GM19328 (cell line): ENCODE data around the gene TBC1D1.
"Not testable (repeated sequence)": the region's sequence is repeated elsewhere in the genome, so short reads cannot be mapped to it uniquely, and the experiment has no call there.

ENCODE experiments used
- ATAC-seq: cut with Tn5 transposase; IDR thresholded peaks from one replicate; pipeline ENCODE4 v1.9.1; 2021; ENCODE audit warnings: mild to moderate bottlenecking, moderate library complexity; ENCODE audit not compliant: unreplicated experiment

Gene TBC1D1

DNA sequence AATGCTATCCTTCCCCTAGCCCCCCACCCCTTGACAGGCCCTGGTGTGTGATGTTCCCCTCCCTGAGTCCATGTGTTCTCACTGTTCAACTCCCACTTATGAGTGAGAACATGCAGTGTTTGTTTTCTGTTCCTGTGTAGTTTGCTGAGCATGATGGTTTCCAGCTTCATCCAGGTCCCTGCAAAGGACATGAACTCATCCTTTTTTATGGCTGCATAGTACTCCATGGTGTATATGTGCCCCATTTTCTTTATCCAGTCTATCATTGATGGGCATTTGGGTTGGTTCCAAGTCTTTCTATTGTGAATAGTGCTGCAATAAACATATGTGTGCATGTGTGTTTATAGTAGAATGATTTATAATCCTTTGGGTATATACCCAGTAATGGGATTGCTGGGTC is 32.2 kb downstream of the TBC1D1 start:
- not testable (repeated sequence) for ATAC-seq

DNA sequence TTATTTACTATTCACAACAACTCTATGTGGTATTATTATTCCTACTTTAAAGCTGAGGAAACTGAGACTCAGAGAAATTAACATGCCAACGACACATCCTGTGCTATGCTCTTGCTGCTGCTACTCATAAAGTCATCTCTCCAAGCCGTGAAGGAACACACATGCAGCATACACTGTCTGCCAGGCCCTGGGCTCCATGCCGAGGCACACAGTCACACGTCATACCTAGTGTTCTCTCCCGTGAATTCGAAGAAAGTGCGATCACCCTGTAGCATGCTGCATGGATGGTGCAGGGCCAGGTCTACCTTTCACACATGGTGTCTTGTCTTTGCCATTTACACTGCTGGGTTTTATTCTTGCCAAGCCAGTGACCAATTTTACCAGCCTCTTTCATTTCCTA is 34.1 kb downstream of the TBC1D1 start:
- ATAC-seq: no peak

DNA sequence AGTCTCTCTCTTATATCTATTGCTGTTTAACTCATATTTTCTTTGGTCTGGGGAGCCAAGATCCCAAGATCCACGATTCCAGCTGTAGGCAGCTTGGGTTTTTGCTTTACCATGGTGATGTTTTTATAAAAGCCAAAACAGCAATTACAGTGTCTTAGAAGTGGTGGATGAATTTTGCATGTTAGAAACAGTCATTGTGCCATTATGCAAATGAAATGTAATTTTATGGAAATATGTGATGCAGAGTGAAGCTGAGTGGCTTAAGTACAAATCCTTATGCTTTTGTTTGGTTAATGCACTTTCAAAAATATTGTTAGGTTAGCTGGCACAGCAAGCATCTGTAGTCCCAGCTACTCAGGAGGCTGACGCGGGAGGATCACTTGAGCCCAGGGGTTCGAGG is 36.5 kb downstream of the TBC1D1 start:
- no peak for ATAC-seq

DNA sequence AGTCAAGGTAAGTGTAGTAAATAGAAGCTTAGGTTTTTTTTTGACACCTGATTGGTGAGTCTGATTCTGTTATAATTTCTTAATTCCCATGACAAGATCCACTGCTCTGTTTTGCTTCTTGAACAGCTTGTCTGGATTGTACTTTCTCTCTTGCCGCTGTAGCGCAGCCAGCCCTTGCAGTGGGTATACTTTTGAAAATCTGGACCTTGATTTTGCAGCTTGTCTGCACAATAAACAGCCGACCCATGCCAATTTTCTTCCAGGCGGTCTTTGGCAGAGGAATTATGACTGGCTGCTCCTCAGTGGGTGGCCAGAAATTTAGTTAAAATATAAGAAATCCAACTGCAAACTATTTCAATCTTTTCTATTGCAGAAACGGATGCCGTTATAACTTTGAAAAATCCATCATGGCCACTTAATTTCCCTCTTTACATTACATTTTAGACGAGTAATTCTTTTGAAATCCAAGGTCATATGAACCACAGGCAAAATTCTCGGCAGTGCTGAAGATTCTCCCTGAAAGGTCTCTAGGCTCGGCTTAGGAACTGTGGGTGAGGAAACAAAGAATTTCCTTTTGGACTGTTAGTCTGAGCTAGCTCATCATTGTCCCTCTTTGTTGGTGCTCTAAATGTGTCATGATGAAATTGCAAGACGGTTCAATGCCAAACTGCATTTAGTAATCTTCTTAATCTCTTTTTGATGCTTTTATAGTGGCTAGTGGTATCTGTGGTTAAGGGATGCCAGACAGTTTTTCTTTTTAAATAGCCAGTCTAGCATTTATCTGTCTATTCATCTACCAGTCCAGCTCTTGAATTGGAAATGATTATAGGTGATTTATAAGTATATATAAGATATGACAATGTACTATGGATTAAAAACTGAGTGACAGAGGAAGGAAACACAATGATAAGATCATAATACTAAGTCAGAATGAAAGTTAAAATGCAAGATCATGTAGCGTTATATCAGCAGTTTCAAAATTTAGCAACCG is 37.8 kb downstream of the TBC1D1 start:
- no peak for ATAC-seq

DNA sequence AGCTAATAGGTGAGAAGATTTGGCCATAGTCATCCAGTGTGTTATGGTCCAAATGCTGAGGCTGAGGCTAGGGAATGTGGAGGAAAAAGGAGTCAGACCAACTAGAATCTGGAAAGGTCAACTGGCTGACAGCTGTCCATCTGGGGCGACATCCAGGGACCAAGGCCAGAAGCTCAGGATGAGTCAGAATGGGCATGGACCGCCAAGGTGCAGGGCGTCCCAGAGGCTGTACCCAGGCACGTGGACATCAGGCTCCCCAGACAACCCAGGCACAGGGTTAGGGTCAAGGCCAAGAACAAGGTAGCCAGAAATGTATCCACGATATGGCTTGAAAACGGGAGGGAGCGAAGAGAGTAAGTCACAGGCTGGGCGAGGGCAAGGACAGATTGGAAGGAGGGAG is 43.2 kb downstream of the TBC1D1 start:
- no peak for ATAC-seq

DNA sequence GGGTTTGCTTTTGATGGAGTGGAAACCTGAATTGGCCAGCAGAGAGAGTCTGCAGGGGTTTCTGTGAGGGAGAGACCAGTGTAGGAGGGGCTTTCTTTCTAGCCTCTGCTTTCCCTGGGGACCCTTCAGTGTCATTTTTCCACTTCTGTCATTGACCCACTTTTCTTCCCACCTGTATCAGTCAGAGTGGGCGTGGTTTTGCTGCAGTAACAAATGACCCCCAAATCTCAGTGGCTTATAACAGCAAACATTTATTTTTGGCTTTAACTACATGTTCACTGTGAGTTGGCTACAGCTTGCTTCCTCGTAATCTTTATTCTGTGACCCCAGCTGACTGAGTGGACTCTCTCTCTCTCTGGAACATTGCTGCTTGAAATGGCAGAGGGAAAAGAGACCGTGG is 43.7 kb downstream of the TBC1D1 start:
- no peak for ATAC-seq

DNA sequence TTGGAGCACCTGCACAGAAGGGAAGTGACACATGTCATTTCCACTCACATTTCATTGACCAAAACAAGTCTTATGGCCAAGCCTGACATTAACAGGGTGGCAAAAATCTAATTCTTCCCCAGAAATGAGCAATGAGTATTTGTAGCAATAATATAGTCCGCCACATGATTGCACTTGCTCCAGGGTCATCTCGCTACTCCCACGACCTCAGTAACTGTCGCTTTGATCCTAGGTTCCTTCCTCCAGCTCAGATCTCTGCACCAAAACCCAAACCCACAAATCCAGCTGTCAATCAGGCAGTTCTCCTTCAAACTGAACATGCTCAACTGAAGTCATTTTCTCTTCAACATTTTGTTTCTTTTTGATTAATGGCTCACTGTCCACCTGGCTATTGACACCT is 44.1 kb downstream of the TBC1D1 start:
- no peak for ATAC-seq

DNA sequence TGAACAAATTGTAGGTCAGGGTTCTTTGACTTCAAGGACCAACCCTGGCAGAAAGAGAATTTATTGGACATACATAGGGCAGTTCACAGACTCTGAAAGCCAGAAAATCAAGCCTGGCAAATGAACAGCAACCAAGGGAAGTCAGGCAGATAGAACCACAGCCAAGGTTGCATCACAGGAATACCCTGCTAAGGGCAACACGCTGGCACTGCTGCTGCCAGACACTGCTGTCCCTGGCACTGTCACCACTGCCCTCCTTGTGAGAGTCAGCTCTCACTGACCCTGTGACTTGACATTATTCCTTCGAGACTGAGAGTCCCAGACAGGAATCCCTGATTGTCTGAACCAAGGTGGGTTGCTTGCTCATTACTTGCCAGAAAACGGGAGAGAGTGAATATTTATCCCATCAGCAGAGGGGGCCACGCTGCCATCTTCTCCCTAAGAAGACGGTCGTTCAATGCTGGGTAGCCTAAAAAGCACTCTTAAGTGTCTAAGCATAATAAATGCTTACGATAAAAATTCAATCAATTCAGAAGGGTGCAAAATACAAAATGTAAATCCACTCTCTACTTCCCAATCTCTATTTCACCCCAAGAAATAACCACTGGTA is 46.1 kb downstream of the TBC1D1 start:
- ATAC-seq: no peak

DNA sequence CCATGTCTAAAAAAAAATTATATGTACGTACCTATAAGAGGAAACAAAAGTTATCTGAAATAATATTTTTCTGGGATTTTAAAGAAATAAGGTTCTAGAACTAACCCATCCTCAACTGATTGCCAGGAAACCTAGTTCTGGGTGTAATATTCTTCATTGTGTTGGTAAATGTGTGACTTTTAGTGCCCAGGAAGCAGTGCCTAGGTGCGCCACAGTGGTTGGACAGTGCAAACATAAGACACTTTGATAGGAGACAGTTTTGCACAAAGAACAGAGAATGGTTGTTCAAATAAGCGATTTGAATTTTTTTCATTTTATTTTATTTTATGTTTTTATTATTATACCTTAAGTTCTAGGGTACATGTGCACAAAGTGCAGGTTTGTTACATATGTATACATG is 47.3 kb downstream of the TBC1D1 start:
- ATAC-seq: no peak

DNA sequence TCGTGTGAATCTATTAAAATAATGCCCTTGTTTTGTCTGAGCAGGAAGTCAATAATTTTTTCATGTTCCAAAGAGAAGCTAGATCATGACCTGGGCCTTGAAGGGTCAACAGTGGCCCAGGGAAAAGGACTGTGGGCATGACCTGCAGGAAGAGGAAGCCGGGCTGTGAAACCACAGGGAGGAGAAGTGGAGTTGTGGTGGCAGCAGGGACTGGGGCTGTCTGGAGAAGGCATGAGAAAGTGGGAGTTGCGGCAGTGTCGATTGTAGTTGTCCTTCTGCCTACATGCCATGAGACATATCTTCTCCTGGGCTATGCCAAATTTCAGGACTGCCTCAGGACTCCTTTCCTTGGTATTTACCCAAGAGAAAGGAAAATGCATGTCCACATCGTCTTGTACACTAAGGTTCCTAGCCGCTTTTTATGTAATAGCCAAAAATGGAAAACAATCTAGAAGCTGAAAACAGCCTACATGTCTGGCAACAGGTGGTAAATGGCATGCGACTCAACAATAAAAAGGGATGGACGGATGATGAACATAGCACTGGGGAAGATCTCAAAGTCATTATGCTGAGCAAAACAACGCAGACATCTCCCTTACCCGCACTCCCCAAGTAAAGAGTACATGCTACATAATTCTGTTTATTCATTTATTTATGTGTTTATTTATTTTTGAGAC is 55.8 kb downstream of the TBC1D1 start:
- no peak for ATAC-seq

DNA sequence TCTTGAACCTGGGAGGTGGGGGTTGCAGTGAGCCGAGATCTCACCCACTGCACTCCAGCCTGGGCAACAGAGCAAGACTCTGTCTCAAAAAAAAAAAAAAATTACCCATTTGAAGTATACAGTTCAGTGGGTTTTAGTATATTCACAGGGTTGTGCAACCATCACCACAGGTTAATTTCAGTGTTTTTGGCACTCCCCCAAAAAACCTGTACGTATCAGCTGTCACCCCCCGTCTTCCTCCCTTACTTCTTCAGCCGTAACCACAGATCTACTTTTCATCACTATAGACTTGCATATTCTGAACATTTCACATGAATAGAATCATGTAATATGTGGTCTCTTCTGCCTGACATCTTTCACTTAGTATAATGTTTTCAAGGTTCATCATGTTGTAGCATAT is 57.7 kb downstream of the TBC1D1 start:
- ATAC-seq: no peak

DNA sequence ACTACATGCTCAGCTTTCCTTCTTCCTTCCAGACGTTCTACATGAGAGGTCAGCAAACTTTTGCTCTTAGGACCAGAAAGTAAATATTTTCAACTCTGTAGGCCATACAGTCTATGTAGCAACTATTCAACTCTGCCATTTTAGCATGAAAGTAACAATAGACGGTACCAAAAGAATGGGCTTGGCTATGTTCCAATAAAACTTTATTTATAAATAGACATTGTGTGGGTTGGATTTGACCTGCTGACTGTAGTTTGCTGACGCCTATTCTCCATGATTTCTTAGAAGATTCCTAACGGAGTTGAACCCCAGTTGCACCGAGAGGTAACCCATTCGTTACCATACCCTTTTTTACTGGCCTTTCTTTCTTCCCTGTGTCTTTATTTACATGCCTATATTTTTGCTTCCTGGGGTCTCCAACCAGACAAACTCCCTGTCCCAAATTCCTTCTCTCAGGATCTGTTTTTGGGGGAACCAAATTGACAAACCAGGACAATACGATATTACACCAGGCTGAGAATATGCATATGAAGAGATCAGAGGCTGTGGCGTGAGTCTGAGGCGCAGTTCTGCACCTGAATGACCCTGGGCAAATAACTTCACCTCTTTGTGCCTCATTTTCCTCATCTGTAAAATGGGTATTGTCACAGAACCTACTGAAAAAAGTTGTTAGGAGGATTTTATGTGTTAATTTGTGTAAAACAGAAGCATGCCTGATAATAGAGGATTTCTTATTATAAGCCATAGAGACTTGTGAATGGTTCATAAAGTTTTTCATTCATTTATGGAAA is 58.9 kb downstream of the TBC1D1 start:
- no peak for ATAC-seq

DNA sequence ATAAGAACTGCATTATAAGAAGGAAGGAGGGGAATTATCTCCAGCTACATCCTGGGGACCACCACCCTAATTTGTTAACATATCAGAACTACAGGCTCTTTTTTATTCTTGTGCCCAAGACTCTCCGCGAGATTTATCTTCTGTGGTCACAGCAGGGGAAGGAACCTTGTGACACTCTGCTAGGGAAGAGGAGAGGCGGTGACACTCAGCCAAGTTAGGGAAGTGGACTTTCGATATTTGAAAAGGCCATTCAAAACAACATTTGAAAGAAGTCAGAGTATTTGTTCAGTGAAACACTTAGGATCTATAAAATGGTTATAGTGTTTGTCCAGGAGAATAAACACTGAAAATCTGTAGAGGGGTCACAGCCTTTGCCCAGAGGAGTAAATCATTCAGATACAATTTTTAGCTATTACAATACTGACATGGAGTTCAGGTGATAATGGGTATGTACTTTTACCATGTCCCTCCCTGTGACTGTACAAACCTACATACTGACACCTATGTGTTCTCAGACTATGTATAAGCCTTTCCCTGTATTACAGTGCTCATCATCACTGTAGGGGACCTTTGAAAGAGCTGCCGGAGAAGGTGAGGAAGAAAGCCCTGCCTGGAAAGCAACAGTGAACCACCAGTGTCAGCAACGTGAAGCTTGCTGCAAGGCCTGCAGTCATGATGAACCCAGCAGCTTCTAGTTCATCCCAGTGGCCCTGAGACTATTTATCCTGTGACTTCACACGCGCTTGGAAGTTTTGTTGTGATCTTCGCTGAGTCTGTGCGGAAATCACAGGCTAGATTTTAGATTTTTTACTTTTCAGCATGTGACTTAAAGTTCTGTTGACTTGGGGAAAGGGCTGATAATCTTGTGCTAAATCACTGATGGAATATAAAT is 60.8 kb downstream of the TBC1D1 start:
- no peak for ATAC-seq

DNA sequence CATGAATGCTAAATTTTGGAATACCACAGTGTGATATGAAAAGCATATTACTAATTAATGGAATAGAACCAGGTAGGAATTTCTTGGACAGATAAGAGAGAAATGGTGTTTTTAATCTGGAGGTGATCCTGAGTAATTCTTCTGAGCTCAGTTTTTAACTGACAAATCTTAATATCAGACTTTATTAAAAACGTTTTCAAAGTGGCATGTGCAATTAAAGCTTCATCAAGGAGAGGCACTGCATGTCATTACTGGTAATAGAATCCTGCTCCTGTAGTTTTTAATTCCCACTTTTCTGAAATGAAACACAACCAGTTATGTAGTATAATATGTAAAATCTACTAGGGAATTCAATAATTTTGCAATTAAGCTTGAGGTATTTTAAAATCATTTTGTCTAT is 62.3 kb downstream of the TBC1D1 start:
- no peak for ATAC-seq

DNA sequence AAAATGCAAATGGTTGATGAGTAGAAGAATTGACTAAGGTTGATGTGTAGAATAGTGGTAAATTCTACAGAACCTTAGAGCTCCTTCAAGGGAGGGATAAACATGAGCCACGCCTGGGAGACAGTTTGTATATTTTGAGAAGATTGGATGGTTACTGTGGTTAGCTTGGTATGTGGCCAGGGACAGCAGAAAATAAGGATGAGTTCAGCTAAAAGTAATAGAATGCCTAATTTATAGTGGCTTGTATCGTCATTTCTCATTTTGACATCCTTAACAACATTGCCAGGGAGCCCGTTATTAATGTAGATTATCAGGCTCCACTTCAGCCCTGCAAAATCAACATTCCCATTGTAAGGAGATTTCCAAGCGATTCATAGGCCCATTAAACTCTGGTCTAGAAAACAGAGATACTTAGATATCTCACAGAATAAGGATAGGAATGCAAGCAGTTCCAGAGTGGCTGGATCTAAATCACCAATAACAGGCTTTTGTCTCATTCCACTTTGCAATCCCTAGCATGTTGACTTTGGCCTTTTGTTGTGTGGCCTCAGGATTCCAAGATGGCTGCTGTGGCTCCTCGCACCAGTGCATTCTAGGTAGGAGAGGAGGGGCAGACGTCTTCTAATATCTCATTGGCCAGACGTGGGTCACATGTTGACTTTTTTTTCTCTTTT is 62.9 kb downstream of the TBC1D1 start:
- no peak for ATAC-seq

DNA sequence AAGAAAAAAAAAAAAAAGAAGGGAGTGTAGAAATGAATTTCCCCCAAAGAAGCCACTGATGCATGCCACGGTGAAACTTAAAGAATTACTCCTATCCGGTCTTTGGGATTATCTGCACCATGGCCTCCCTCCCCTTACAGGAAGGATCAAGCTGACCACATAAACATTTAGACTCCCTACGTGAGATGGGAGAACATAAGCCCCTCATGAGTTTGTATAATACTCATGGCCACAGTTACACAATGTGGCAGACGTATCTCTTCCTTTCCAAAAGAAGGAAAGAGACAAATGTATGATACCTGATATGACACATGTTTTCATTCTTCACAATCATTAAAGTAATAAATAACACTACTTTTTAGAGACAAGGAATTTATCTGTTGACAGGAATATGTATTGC is 66.1 kb downstream of the TBC1D1 start:
- ATAC-seq: no peak

DNA sequence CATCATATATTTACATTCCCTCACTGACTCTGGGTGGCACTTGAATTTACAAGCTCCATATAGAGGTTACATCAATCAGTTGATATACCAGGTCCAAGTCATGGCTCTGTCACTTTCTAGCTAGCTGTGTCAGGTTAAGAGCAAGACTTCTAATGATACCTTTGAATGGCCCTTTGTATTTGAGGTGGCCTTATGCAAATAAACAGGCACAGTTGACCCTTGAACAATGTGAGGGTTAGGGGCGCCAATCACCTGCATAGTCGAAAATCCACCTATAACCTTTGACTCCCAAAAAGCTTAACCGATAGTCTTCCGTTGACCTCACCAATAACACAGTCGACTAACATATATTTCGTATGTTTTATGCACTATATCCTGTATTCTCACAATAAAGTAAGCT is 68.0 kb downstream of the TBC1D1 start:
- no peak for ATAC-seq

DNA sequence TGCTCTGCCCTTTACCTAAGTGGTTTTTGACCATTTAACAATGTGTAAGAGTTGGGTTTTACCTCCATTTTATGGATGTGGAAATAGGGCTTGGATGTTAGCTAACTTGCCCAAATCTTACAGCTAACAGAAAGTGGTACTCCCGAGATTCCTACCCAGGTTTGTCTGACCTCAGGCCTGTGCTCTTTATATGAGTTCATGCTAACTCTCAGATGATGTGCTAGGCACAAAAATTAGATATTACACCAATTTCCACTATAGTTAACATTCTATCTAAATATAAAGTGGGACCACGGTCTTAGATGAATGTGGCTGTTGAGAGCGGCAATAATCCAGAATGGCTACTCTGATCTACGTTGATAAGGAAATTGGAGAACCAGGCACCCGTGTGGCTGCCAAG is 69.2 kb downstream of the TBC1D1 start, which contains the start of gene PTTG2:
Gene PTTG2 (plus strand): TSS at position 301 of the 400 bp plus-strand sequence. CDS start 37 bp downstream, at position 338.
- no peak for ATAC-seq

DNA sequence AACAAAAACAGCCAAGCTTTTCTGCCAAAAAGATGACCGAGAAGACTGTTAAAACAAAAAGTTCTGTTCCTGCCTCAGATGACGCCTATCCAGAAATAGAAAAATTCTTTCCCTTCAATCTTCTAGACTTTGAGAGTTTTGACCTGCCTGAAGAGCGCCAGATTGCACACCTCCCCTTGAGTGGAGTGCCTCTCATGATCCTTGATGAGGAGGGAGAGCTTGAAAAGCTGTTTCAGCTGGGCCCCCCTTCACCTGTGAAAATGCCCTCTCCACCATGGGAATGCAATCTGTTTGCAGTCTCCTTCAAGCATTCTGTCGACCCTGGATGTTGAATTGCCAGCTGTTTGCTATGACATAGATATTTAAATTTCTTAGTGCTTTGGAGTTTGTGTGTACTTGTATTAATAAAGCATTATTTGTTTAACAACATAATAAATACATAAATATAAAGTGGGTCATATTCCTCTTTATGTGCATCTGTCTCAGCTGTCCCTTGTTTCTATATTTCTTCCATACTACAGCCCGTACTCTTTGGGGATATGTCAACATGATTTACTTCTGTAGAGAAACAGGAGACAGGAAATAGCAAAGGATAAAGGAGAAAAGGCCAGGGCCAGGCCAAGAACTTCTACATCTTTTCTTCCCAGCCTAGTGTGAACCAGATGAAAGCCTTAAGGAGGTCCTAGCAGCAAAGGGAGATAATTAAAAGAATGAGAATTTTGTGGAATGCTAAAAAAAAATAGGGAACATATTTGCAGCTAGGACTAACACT is 70.0 kb downstream of the TBC1D1 start:
- no peak for ATAC-seq
